LNCaP clone FGC (cell line): Measurements from ENCODE around the gene SMARCC2.

Experiments
- DNase-seq: peaks from one replicate; pipeline ENCODE4 v3.0.0-alpha.2; 2011; ENCODE audit warnings: low read depth
- H3K4me3 ChIP-seq: 2 replicates; pipeline ENCODE4 v1.5.1; 2011; ENCODE audit warnings: mild to moderate bottlenecking, low read depth, low read length, control low read depth
- CTCF ChIP-seq: IDR thresholded peaks from 2 replicates; pipeline ENCODE4 v1.5.1; 2012; ENCODE audit warnings: mild to moderate bottlenecking; ENCODE audit not compliant: control insufficient read depth, insufficient read depth; ENCODE audit errors: extremely low read depth

Gene SMARCC2

DNA sequence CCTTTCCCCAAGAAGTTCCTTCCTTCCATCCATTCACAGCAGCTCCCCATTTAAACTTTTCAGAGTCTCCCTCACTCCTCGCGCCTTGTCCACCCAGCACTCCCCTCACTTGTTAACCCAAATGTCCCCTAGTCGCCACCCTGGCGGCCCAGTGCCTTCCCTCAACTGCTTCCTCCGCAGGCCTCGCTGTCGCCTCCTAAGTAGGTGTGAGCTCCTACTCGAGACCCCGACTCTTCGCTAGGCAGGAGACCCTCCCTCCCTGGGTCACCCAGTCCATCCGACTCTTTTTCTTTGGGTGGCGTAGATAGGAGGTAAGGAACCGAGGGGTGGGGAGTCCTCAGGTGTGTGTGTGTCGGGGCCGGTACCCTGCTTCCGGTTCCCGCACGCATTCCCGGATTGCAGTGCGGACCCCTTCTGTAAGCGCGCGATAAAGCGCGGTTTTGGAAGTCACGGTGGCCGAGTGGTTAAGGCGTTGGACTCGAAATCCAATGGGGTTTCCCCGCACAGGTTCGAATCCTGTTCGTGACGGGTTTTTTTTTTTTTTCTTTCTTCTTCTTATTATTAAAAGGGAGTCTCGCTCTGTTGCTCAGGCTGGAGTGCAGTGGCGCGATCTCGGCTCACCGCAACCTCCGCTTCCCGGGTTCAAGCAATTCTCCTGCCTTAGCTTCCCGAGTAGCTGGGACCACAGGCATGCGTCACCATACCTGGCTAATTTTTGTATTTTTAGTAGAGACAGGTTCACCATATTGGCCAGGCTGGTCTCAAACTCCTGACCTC lies 823 bp upstream of the SMARCC2 start:
- peak overlapping the region; percentile 74 for H3K4me3 ChIP-seq
- DNase-seq = peak; percentile 53
- TF ChIP-seq CTCF = no peak

- H3K4me3 ChIP-seq = peak overlapping the region; percentile 85
- no peak for TF ChIP-seq CTCF
- DNase-seq = no peak
Observed at GRCh38 chr12:56188778-56189098, 545 bp downstream of the SMARCC2 start.

GRCh38 chr12:56188131-56188777 lies 1.0 kb downstream of the SMARCC2 start:
- no peak for TF ChIP-seq CTCF
- no peak for DNase-seq
- peak overlapping the region; percentile 85 for H3K4me3 ChIP-seq

- no peak for DNase-seq
- no peak for TF ChIP-seq CTCF
- H3K4me3 ChIP-seq = no peak overlapping the region
Observed at GRCh38 chr12:56186957-56187356, 2.3 kb downstream of the SMARCC2 start.

GRCh38 chr12:56178347-56178746 lies 10.9 kb downstream of the SMARCC2 start:
- no peak overlapping the region for H3K4me3 ChIP-seq
- no peak for TF ChIP-seq CTCF
- DNase-seq = no peak

DNA sequence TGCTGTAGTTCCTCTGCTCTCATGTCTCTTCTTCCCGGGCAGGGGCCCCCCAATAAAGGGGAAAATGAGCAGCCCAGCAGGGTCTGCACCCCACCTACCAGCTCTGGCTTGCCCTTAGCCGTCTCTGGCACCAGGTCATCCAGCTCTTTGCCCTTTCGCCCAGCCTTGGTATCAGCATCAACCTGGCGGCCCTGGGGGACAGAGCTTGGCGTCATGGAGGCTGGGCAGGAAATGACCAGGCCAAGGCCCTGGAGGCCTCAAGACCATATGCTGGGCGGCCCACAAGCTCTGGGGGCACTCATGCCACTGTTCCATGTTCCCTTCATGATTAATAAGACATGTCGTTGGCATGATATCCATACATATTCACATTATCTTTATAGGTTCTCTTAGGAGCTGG lies 16.4 kb downstream of the SMARCC2 start:
- TF ChIP-seq CTCF = no peak
- DNase-seq = no peak
- H3K4me3 ChIP-seq = no peak overlapping the region

- no peak for TF ChIP-seq CTCF
- no peak for DNase-seq
- H3K4me3 ChIP-seq = no peak overlapping the region
Observed at GRCh38 chr12:56169229-56169759, 20.0 kb downstream of the SMARCC2 start.
